Fibroblast of skin of left quadriceps (primary cell): ENCODE data around the gene SBNO2.

ENCODE experiments used
- DNase-seq, 2 experiments: peaks; one replicate each; pipeline ENCODE4 v3.0.0-alpha.2; 2013; ENCODE audit warnings: low read depth in 2 of 2

Gene SBNO2

DNA sequence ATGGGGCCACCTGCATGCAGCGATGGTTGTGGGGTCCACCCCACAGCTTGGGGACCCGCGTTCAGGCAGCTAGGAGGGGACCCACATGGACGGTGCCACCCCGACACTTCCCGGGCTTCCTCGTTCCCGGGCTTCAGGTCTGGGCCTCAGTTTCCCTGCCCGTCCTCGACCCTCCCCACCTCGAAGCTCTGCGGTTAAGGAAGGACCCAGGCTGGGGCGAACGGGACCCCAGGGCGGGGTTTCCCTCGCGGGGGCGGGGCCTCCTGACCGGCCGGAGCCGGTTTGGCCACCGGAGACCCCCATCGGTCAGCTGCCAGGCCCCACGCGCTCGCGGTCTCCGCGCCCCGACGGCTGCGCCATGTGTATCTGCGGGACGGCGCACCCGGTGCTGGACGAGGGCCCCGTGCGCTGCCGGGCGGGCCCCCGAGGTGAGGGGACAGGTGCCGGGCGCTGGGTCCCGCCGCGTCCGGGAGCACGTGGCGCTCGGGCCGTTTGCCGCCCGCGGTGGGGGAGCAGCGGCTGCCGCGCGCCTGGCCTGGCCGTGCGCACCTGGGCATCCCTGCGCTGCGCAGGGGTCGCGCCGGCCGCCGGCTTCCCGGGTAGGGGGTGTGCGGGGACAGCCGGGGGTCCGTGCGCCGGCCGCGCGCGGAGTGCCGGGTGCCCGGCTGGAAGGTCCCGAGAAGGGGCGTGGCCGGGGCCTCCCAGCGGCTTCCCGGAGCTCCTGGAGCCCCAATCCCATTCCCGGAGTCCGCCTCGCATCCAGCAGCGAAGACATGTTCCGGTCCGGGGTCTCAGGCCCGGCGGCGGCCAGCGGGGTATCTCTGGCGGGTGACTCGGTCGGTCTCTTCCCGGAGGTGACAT is 102.9 kb downstream of the SBNO2 start:
- DNase-seq: no peak

DNA sequence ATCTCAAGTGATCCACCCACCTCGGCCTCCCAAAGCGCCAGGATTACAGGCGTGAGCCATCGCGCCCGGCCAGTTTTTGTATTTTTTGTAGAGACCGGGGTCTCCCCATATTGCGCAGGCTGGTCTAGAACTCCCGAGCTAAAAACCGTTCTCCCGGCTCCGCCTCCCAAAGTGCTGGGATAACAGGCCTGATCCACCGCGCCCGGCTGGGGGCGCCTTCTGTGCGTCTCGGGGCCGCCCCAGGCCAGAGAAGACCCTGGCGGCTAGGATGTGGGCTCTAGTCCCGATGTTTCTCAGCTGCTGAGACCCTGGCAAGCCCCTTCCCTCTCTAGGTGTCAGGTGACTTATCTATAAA is 103.5 kb downstream of the SBNO2 start:
- no peak for DNase-seq

DNA sequence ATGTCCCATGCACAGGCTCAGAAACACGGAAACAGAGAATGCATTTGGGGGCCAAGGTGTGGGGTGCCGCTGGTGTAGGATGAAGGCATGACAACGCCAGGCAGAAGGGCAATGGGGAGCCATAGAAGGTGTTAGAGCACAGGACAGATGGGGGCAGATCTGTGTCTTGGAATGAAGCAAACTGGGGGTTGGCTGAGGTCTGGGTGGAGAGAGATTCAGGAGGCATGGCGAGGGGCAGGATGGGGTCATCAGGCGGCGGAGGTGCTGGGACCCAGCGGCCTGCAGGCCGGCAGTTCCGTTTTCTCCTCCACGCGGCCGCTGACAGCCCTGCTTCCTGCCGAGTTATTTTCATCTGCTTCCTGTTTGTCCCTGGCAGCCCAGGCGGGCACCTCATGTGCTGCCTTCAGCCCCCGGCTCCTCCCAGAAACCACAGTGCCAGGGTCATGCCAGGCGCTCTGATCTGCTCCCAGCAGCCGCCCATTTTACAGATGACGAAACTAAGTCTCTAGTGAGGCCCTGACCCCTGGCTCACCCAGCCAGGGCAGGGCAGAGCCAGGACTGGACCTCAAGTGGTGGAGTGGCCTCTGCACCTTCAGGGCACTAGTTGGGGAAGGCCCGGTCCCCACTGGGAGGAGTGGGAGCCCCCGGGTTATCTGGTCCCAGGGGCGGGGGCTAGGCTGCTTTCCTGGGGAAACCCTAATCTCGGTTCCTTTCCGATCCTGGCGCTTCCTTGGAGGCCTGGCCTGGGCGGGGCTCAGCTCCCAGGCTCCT is 104.9 kb downstream of the SBNO2 start:
- no peak for DNase-seq

DNA sequence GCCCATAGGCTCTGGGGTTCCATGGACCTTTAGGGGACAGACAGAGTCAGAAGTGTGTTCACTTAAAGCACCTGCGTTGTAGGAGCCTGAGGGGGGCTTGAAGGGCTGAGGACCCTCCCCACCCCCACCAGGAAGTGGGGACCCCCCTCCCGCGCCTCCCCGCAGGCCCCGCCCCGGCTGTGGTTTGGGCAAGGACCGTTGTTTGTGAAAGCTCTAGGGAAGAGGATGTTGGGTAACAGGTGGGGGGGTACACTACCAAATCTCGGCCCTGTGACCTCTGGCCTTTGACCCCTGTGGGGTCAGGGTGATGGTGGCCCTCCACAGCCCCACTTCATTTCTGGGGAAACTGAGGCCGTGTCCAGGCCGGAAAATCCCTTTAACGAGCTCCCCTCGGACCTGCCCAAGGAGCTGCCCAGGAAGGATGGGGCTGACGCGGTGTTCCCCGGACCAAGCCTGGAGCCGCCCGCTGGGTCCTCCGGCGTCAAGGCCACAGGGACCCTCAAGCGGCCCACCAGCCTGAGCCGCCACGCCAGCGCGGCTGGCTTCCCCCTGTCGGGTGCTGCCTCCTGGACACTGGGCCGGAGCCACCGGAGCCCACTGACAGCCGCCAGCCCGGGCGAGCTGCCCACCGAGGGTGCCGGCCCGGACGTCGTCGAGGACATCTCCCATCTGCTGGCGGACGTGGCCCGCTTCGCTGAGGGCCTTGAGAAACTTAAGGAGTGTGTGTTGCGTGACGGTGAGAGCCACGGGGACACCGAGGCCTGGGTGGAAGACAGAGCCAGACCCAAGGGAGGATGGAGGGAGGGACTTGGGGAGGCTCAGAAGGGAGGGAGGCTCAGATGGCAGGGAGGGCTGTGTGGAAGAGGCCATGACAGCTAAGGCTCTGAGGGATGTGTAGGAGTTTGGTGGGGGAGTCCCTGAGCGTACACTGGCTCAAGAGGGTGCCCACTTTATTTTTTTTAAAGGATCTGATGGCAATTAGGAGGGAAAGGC is 105.8 kb downstream of the SBNO2 start:
- no peak for DNase-seq

DNA sequence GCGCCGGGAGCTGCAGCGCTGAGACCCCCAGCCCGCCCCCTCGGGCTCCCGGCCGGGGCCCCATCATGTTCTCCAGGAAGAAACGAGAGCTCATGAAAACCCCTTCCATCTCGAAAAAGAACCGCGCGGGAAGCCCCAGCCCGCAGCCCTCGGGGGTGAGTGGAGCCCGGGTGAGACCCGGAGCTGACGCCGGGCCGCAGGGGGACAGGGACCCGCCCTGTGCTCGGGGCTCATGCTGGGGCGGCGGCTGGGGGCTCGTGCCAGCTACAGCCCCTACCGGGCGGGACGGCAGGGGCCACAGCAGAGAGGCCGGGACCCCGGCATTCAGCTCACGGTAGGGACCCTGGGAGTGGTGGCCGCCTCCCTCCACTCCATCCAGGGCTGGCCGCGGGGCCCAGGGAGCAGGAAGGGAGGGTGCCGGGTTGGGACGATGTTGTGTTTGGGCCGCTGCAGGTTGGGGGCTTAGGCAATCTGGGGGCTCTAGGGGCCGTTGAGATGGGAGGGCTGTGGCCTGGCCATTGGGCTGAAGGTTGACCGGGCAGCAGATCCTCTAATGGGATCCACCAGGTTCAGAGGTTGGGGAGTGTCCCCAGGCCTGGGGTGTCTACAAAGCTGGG is 106.6 kb downstream of the SBNO2 start:
- no peak for DNase-seq

DNA sequence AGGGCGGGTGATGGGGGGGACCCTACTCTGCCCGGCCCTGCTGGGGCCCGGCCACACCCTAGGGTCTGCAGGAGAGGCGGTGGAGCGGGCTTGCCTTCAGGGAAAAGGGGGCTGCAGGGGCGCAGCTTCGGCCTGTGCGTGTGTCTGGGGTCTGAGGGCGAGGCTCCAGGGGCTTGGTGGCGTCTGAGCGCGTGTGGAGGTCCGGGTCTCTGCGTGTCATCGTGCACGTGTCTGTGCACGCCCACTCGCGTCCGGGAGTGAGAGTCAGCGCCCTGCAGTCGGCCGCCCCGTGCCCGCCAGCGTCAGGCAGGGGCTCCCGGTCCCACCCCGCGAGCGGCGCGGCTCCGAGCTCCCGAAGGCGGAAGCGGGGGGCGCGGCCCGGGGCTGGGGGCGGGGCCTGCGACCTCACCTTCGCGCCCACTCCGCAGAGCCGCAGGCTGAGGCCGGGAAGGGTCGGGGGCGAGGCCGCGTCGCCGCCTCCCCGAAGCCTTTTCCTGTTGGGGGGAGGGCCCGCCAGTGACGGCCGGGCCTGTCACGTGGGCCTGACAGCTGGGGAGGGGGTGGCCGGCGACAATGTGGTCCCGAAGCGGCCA is 107.2 kb downstream of the SBNO2 start, which contains the start of gene ARHGAP45:
Gene ARHGAP45, plus strand, starts transcription at position 420 of the 593 bp plus-strand sequence. CDS start 239 bp downstream, outside the sequence.
- no peak for DNase-seq

DNA sequence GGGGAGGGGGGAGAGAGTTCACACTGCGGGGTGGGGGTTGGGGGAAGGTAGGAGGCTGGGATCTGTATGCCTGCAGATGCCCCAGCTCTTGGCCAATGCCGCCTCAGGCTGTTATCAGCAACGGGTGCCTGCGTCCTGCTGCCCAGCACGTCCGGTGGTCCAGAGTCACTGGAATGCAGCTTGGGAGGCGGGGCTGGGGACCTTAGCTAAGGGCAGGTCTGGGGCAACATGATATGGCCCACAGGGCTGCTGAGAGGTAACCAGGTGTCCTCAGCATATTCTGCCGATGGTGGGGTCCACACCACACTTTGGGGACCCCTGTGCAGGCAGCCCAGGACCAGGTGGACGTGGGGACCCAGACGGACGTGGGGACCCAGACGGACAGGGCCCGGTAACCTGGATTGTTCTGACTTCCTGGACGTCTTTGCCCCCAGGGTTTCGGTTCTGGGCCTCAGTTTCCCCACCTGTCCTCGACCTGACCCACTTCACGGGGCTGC is 107.8 kb downstream of the SBNO2 start:
- no peak for DNase-seq

DNA sequence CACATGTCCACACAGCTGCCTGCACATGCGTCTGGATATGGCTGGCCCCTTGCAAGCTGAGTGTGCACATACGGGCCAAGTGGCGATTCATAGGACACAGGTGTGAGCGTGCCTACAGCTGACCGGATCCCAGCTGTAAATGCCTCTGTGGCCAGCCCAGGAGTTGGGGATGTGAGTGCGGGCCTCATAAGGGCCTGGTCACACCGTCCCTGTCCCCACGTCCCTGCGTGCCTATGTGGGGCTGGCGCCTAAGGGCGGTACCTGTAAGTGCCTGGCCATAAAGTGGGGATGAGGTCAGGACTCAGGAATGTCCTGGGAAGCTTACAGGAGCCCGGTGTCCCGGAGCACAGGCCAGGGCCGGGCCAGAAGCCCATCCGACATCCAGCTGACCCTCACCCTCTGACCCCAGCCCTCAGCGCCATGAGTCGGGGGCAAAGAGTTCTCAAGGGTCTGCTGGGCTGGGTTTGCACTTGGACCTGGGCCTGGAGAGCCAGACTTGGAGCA is 108.4 kb downstream of the SBNO2 start:
- no peak for DNase-seq

DNA sequence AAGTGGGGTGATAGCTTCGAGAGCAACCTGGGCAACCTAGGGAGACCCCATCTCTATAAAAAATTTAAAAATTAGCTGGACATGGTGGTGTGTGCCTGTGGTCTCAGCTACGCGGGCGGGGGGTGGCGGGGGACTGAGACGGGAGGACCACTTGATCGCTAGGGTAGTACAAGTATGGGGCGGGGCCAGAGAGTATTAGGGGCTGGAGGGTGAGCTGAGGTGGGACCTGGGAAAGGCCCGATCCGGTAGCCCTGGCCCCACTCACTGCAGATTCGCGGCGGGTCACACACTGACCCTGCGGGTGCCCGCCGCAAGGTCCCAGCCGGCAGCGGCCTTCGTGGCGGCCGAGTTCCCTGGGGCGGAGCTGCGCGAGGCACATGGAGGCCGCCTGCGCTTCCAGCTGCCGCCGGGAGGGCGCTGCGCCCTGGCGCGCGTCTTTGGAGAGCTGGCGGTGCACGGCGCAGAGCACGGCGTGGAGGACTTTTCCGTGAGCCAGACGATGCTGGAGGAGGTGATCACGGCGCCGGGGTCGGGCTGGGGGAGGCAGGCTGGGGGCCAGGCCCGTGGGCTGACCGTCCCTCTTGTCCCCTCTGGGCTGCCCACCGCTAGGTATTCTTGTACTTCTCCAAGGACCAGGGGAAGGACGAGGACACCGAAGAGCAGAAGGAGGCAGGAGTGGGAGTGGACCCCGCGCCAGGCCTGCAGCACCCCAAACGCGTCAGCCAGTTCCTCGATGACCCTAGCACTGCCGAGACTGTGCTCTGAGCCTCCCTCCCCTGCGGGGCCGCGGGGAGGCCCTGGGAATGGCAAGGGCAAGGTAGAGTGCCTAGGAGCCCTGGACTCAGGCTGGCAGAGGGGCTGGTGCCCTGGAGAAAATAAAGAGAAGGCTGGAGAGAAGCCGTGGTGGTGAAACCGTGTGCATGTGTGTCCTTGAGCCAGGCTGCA is 109.1 kb downstream of the SBNO2 start:
- DNase-seq: no peak

DNA sequence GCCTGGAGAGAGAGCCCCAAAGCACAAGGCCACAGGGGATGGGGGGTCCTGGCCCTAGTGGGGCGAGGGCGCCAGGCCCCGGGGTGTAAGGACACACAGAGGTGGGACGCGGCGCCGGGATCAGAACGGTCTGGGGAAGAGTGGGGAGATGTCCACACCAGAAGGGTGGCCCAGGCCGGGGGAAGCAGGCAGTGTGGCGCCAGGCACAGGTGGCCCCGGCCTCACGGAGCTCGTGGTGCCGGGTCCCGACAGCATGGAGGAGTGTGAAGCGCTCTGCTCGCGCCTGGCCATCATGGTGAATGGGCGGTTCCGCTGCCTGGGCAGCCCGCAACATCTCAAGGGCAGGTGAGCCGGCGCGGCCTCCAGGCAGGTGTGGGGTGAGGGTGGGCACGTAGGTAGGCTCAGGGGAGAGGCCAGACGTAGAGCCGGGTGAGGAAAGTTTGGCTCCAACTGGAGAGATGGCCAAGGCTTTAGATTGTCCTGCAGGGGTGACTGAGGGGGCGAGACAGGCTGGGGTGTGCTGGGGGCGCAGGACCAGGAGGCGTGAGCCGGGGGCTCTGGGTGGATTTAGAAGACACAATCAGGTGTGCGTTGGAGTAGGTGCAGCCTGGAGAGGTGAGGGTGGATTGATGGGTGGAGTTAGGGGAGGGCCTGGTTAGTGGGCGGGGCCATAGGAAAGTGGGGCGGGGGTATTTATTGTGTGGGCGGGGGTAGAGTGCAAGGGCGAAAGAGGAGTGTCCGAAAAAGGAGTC is 110.0 kb downstream of the SBNO2 start:
- DNase-seq: no peak

DNA sequence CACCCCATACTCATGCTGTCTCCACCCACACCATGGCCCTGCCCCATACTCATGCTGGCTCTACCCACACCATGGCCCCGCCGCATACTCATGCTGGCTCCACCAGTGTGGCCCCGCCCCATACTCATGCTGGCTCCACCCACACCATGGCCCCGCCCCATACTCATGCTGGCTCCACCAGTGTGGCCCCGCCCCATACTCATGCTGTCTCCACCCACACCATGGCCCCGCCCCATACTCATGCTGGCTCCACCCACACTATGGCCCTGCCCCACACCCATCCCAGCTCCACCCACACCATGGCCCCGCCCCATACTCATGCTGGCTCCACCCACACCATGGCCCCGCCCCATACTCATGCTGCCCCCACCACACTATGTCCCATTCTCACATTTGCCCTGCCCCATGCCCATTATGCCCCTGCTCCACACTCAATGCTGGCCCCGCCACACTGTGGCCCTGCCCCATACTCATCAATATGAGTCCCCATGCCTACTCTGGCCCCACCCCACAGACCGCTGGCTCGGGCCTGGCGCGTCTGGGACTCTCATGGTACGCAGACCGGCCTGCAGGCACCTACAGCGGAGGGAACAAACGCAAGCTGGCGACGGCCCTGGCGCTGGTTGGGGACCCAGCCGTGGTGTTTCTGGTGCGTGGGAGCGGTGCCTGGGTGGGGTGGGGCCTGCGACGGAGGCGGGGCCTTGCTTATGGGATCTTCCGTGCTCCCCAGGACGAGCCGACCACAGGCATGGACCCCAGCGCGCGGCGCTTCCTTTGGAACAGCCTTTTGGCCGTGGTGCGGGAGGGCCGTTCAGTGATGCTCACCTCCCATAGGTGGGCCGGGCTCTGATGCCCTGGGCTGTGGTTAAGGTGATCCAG is 110.8 kb downstream of the SBNO2 start:
- DNase-seq: no peak

DNA sequence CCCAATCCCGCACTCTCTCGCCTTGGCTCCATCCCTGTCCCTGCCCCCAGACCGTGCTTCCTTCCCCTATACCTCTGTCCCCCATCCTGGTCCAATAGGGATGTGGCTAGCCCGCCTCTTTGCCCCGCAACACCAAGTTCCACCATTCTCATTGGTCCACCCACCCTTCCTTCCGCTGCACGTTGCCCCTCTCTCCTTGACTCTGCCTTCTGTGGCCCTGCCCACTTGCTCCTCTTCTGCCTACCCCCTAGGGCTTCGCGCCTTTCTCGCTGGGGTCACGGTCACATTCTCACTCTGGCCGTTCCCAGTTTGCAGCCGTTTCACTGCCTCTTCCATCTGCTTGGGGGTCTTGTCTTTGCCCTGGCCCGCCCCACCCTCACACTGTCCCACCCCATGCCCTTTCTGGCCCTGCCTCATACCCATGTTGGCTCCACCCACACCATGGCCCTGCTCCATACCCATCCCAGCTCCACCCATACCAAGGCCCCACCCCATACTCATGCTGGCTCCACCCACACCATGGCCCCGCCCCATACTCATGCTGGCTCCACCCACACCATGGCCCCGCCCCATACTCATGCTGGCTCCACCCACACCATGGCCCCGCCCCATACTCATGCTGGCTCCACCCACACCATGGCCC is 111.6 kb downstream of the SBNO2 start:
- DNase-seq: no peak

DNA sequence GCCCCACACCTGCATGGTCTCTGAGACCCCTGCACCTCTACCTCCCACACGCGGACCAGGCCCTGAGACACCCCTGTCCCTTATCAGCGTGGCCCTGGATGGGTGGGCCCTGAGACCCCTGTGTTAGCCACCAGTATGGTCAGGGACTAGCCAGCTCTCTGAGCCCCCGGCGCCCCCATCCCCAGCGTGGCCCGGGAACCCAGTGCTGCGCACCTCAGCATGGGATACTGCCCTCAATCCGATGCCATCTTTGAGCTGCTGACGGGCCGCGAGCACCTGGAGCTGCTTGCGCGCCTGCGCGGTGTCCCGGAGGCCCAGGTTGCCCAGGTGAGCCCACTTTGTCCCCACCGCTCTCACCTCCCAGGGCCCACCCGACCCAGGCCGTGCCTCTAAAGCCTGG is 112.1 kb downstream of the SBNO2 start:
- DNase-seq: no peak

DNA sequence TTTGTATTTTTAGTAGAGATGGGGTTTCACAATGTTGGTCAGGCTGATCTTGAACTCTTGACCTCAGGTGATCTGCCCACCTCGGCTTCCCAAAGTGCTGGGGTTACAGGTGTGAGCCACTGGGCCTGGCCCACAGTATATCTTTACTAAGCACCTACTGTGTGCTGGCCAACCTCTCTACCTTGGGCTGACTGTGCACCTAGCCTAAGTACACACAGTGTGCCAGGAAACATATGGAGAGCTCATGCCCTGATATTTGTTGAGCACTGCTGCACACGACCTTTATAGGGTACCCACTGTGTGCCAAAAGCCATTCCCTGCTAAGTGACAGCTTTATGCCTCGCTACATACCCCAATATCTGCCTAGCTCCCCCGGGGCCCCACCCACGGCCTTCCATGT is 113.4 kb downstream of the SBNO2 start:
- no peak for DNase-seq

DNA sequence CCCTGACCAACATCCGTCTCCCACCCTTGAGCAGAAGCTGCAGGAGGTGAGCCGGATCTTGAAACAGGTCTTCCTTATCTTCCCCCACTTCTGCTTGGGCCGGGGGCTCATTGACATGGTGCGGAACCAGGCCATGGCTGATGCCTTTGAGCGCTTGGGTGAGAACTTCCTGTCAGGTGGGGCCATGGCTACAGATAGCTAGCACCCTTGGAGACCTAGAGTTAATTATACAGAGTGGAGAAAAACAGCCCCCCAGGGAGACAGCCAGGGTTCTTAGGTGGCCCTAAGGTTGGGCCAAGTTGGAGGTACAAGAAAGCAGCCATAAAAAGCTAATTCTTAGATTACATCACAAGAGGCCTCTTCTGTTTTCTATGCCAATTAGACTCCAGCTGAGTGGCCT is 116.0 kb downstream of the SBNO2 start:
- DNase-seq: no peak
